T1000 (cell line): ENCODE measurements around the gene DGKB.
A peak's percentile ranks its signal among the peaks of the same experiment; 100 is the strongest.

Experiments used
- DNase-seq: peaks from one replicate; lab custom pipeline; 2025; ENCODE audit warnings: mixed read lengths; lab: John Stamatoyannopoulos, UW

The DGKB gene

GRCh38 chr7:14760730-14761478, 141.6 kb downstream of the DGKB start:
- no peak for DNase-seq

GRCh38 chr7:14759785-14760184, 142.8 kb downstream of the DGKB start:
- DNase-seq, result no peak

- no peak for DNase-seq
These were observed 147.9 kb downstream of the DGKB start for GRCh38 chr7:14754631-14755030.

- no peak for DNase-seq
These were observed 150.2 kb downstream of the DGKB start for GRCh38 chr7:14752301-14752700.

- DNase-seq, result no peak
These were observed 151.1 kb downstream of the DGKB start for GRCh38 chr7:14751461-14751860.

- no peak for DNase-seq
These were observed 154.1 kb downstream of the DGKB start for GRCh38 chr7:14748461-14748860.

GRCh38 chr7:14747701-14748100, 154.8 kb downstream of the DGKB start:
- DNase-seq, result no peak

DNA sequence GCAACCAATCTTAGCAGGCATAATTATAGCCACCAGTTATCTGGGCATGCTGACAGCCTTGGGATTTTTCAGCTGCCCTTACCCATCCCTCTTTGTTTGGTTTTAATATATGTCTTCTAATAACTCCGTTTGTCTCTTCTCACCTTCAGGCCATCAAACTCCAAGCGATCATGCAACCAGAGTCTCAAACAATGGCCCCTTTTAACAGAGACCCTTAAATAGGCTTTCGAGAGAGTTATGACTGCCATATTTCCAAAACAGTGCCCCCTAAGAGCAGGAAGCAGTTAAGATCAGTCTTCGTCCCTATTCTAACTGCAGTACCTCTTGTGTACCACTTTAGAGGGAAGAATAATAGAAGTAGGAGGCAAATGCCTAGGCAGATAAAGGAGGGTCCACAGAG, 157.5 kb downstream of the DGKB start:
- no peak for DNase-seq

DNA sequence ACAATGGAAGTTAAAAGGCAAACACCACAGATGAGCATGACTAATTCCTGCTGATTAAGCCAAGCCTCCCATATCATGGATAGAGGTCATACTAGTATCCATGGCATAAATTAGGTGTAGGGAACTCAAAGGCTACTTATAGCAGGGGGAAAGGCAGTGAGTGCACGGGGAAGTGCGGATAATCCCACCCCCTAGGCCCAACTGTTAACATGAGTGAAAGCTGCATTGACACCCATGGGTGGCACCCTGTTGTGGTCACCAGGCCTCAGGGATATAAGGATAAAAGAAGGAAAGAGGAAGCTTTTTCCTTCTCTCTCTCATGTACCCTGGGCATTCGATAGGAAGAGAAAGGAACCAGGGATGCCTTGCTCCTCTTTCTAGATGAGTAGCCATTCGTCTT, 161.9 kb downstream of the DGKB start:
- no peak for DNase-seq

GRCh38 chr7:14739841-14740185, 162.7 kb downstream of the DGKB start:
- no peak for DNase-seq

DNA sequence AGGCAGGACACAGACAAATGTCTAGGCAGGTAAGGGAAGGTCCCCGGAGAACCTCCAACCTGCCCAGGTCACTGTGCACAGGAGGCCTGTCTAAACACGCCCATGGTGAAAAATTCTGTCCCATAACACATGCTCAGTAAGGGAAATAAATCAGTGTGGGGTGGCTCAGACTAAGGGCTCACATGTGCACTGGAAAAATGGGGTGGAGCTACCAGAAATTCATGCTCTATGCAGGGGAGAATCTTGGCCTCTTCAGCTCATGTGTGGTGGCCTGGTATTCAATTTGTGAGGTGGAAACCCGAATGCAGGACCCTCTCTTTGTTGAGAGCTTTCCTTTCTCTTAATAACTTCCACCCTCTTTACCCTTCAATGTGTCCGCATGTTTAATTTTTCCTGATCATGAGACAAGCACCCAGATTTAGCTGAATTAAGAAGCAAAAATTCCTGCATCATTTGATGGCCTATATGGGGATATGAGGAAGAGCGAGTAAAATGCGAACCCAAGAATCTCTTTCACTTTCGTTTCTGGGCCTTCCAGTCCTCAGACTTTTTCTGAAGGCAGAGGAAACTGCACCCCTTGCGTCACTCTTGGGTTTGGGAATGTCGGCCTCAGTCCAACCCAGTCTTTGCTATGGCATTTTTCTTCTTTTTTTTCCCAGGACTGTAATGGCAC, 163.2 kb downstream of the DGKB start:
- no peak for DNase-seq

GRCh38 chr7:14738086-14738485, 164.5 kb downstream of the DGKB start:
- no peak for DNase-seq

DNA sequence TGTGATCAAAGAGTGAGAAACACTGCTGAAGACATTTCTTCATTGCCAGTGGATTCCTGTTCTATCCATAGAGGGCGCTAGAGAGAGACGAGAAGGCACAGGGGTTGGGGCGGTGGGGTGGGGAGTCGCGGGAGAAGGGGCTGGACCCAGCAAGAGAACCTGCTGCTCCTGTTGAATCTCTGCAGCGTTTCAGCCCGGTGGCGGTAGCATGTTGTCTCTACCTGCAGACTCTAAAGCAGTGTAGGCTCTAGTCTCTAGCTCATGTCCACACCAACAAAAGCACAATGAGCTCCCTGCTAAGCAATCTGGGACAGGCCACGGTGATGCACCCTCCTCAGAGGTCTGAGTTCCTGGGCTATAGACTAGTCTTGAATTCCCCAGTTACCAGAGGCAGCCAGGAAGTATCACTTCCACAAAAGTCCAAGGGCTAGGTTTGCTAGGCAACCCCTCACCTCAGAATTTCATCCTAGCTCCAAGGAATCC, 167.7 kb downstream of the DGKB start:
- DNase-seq, result no peak

GRCh38 chr7:14720785-14721184, 181.8 kb downstream of the DGKB start:
- DNase-seq, result no peak

GRCh38 chr7:14717816-14718215, 184.7 kb downstream of the DGKB start:
- DNase-seq, result no peak

DNA sequence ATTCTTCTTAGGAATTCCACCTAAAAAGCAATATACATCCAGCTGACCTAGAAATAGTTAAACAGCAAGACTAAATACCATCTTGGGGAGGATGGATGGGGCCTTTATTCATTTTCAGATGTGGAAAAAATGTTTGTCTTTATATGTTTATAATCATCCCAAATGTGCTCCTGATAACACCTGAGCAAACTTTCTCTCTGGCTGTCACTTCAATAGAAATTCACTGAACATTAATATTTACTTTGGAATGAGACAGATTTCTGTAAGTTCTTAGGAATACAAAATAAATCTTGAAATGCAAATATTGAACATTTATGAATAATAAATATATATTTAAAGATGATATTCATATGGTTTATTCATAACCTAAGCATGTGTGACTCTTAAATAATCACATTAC, 185.4 kb downstream of the DGKB start:
- no peak for DNase-seq

GRCh38 chr7:14714161-14714728, 188.3 kb downstream of the DGKB start:
- DNase-seq, result no peak

- DNase-seq, result no peak
These were observed 204.3 kb downstream of the DGKB start for GRCh38 chr7:14698239-14698638.

GRCh38 chr7:14697684-14698083, 204.9 kb downstream of the DGKB start:
- DNase-seq, result no peak

- peak; percentile 1 for DNase-seq
These were observed 210.9 kb downstream of the DGKB start for GRCh38 chr7:14691597-14692203.

GRCh38 chr7:14691034-14691433, 211.5 kb downstream of the DGKB start:
- no peak for DNase-seq

DNA sequence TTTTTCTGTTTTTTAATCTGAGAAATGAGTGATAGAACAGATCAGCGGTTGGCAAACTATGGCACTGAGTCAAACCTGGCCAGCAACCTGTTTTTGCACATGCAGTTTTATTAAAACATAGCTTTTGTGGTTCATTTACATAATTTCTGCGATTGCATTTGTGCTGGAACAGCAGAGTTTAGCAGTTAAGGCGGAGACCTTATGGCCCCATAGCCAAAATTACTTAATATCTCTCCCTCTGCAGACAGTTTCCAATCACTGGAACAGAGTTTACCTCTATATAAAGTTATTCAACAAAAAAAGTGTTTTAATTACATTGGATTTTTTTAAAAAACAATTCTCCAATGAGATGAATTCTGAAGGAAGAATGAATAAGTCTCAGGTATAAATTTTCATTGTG, 212.1 kb downstream of the DGKB start:
- DNase-seq, result no peak

- no peak for DNase-seq
These were observed 212.5 kb downstream of the DGKB start for GRCh38 chr7:14690075-14690474.
